HG02798 (cell line): ENCODE data around the gene PTPRN2.
"Not testable (repeated sequence)": the region's sequence is repeated elsewhere in the genome, so short reads cannot be mapped to it uniquely, and the experiment has no call there.

Source experiments
- ATAC-seq: cut with Tn5 transposase; IDR thresholded peaks from one replicate; pipeline ENCODE4 v1.9.1; 2021; ENCODE audit warnings: mild to moderate bottlenecking; ENCODE audit not compliant: unreplicated experiment, poor library complexity

The PTPRN2 gene

DNA sequence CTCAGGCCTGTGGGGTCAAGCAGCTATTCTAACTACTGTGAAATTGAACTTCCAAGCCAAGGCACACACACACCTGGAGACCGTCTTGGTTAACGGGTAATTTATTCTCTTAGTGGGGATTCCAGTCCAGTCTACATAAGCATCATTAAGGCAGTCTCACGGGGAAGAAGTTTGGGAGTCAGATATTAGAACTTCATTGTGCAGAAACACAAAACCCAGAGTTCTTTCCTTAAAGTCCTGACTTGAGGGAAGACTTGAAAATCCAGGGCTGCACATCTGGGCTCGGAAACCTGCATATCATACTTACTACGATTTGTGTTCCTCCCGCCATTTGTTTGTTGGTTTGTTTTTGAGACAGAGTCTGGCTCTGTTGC is 112.0 kb downstream of the PTPRN2 start:
- no peak for ATAC-seq

DNA sequence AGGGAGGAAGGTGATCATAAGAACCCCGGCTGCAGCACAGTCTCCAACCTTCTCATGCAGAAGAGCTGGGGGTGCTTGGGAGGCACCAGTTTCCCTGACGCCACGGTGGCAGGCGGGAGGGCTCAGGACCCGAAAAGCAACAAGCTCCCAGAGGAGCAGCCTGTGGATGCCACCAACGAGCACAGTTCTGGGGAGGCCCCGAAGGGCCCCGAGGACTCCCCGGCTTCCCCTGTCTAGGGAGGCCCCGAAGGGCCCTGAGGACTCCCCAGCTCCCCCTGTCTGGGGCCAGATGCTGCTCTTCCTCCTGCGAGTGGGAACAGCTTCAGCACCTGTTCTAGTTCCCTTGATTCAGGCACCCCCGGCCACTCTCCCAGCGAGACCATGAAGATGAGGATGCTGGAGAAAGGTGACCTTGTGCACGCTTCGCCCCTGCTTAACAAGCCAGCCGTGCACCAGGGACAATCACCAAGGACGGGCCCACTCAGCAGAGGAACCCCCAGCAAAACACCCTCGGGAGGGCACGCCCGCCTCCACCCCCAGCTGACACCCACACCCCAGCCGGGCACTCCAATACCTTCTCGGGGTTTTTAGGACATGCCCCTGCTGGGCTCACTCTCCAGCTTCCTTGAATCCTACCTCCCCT is 112.5 kb downstream of the PTPRN2 start:
- ATAC-seq, result no peak

DNA sequence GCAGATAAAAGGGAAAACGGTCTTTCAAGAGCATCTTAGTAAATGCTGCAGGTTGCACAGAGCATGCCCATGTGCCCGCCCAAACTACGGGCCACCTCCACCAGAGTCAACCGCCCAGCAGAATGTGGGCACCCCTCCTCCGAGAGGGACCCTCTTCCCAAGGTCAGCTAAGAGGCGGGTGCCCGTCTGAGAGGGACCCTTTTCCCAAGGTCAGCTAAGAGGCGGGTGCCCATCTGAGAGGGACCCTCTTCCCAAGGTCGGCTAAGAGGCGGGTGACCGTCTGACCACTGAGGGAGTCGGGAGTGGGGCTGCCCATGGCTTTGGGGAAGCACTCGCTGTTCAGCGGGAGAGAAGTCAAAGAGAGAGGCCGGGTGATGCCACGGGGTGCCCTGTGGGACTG is 113.1 kb downstream of the PTPRN2 start:
- no peak for ATAC-seq

DNA sequence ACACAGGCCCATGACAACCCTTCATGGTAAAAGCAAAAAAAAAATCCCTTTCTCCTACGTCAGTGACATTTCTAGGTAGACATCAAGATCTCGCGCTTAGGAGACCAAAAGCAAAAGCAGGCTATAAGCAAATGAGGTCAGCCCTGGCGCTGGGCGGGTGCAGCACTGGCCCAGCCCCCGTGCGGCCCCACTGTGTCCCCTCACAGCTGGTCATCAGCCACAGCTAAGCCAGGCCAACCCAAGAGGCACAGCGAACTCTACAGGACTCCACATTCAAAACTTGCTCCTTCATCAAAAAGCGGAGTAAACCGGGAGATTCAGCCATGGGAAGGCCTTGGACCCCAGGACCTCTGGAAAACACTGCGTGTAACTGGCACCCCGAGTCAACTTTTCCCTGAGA is 113.7 kb downstream of the PTPRN2 start:
- no peak for ATAC-seq

DNA sequence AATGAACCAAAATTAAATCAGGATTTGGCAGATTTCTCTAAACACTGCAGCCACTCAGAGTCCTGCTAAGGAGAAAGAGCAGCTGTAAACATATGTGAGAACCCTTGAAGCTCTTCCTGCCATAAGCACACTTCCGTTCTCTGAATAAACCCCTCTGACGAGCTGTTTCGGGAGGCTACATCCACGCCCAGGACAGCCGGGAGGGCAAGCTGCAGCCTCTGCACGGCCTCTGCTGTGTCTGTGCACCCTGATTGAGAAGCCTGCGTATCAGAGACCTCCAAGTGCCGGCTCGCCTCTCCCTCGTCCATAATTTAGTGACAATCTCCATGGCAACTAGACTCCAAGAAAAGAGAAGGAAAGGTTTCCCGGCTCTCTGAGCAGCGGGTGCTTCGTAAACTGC is 114.4 kb downstream of the PTPRN2 start:
- ATAC-seq, result no peak

DNA sequence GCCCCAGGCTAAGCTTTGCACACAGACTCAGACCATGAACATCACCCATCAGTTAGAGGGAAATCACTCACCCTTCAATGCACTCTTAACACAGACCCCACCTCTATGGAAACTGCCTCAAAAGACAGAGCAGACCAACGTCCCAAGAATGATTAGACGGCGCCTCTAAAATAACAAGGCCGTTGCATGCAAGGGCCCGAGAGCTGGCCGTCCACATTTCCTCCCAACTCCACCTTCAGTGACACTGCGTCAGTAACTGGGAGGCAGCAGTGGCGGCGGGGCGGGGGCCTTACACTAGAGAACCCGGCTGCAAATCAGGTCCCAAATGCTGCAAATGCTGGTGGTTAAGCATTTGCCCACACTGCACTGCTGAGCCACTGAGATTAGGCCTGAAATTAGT is 115.0 kb downstream of the PTPRN2 start:
- no peak for ATAC-seq

DNA sequence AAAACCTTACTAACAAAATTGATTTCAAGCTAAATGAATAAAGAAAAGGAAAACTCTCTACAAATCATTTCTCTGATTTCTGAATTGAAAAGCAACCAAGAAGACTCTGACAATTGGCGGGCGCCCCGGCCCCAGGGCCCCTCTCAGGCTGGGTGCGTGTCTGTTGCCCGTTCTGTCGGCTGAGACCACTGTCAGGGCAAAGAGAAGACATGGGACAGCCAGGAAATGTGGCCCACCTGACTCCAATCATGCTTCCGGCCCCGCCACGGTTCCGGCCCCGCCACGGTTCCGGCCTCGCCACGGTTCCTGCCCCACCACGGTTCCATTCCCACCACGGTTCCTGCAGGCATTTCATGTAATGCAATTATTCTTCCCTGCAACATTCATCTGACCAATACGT is 115.9 kb downstream of the PTPRN2 start:
- no peak for ATAC-seq

DNA sequence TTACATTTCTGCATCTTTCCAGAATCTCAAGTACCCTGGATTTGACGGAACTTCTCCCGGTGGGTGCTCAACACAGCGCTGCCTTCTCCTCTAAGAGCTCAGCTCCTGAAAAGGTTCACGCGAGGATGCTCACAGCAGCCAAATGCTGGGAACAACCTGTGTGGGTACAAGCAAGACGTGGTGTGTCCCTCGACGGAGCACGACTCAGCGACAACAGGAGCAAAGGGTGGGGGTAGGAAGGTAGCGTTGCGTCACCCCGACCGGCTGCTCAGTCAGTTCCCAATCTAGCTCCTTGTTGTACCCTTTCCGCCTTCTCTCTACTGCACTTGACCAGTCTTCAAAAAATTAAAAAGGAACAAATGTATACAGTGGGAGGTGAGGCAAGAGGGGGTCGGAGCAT is 117.3 kb downstream of the PTPRN2 start:
- no peak for ATAC-seq

DNA sequence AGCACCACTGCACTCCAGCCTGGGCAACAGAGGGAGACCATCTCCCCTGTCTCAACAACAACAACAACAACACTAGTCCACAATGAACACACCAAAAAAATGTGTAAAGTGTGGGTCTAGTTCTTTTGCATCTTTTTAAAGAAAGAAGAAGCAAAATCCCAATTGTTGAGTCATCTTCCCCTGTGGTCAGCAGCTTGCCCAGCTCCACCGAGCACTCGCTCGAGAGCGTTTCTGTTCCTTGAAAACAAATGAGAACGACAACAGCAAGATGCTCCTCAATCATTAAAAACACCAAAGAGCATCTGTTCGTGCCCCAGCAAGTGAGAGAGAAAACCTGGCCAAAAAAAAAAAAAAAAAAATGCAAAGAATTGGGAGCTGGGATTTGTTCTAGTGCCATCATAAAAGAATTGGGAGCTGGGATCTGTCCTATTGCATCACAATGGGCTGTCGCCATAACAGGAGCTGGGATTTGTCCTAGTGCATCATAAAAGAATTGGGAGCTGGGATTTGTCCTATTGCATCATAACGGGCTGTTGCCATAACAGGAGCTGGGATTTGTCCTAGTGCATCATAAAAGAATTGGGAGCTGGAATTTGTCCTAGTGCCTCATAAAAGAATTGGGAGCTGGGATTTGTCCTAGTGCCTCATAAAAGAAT is 118.1 kb downstream of the PTPRN2 start:
- no peak for ATAC-seq

DNA sequence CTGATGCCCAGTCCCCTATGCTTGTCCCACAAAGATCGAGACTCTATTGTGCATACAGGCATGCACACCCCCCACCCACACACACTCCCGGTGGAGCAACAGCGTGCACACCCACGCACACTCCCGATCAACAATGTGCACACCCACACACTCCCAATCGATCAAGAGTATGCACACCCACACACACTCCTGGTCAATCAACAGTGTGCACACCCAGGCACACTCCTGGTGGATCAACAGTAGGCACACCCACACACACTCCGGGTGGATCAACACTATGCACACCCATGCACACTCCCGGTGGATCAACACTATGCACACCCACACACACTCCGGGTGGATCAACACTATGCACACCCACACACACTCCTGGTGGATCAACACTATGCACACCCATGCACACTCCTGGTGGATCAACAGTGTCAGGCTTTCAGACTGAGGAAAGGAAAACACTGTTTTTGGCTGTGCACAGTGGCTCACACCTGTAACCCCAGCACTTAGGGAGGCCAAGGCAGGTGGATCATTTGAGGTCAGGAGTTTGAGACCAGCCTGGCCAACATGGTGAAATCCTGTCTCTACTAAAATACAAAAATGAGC is 118.8 kb downstream of the PTPRN2 start:
- no peak for ATAC-seq

DNA sequence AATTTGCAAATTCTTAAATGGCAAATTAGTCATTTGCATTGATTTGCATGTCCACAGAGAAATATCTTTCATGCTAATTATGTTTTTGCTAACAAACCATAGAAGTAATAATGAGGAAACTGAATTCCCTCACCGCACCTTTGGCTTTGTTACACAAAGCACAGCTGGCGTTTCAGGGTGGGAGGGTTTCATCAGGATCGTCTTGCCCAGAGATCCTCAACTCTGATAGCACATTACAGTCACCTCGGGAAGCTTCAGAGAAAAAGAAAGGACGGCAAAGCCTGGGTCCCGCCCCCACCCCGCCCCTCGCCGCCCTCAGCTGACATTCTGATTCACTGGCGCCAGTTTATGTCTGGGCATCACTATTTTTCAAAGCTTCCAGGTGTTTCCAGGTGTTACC is 119.4 kb downstream of the PTPRN2 start:
- no peak for ATAC-seq

DNA sequence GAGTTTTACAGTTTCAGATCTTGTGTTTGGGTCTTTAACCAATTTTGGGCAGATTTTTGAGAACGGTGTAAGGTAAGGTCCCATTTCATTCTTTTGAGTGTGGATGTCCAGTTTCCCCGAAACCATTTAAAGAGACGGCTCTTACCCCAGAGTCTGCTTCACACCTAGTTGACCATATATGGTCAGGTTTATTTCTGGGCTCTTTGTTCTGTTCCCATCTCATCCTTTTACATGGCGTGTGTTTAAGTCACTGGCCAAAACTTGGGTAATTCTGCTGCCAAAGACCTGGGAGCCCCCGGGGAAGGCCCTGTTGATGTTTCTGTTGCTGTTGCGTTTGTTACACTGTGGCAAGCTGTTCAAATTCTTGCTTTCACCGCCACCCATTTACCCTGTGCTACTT is 120.1 kb downstream of the PTPRN2 start:
- no peak for ATAC-seq

DNA sequence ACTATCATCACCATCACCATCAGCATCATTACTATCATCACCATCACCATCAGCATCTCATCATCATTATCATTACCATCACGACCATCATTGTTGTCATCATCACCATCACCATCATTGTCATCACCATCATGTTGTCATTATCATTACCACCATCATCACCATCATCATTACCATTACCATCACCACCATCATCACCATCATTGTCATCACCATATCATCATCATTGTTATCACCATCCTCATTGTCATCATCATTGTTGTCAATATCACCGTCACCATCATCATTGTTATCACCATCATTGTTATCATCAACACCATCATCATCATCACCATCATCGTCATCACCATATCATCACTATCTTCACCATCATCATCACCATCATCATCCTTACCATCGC is 124.3 kb downstream of the PTPRN2 start:
- ATAC-seq, result no peak

DNA sequence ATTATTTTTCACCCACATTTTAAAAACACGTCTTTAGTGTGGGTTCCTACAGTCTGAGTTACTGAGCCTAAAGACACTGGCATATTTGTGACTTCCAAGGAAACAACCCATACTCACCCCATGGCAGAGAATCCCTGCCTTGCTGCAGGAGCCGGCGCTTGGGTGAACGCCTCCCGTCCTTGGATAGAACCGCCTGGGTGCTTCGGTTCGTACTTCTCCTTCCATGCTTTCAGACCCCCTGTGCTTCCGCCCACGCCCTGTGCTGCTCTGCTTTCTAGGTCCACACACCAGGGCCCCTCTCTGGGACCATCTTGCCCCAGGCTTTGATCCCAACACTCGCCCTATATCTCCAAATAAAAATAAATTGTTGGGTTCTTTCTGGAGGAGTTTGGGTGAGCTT is 125.8 kb downstream of the PTPRN2 start:
- no peak for ATAC-seq

DNA sequence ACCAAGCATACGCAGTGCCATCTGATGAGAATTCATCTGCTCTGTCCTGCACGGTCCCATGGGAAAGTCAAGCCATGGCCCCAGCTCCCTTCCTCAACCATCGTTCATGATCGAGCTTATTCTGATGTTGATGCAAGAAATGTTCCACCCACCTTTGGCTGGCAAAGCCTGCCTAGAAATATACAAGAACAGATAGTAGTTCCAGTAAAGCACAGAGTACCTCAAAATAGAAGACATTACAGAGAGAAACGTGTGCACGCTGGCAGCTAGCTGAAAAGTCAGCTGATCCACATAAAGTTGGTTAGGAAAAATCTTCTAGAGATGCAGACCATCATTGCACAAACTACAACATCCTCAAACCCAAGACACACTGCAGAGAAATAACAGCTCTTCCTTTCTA is 127.0 kb downstream of the PTPRN2 start:
- no peak for ATAC-seq

DNA sequence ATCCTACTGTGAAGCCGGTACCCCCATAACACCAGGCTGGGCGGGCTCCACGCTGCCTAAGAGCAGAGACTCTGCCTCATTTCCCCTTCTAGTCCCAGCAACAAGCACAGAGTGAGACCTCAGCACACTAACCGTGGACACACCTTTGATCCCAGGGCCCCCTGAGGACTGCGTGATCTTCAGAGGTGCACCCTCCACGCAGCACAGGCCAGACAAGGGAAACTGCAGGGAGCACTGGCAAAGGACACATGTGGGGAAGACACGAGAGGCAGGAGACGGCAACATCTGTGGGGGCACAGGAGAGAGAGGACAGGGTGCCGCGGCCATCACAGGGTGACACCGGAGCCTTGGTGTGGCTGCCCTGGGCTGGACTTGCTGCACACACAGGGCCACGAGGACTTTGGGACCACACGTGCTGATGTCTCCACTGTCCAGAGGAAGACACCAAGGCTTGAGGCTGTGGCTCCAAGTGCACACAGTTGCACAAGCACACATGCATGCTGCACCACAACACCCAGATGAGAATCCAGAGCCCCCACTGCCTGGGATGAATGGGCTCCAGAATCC is 128.8 kb downstream of the PTPRN2 start:
- no peak for ATAC-seq

DNA sequence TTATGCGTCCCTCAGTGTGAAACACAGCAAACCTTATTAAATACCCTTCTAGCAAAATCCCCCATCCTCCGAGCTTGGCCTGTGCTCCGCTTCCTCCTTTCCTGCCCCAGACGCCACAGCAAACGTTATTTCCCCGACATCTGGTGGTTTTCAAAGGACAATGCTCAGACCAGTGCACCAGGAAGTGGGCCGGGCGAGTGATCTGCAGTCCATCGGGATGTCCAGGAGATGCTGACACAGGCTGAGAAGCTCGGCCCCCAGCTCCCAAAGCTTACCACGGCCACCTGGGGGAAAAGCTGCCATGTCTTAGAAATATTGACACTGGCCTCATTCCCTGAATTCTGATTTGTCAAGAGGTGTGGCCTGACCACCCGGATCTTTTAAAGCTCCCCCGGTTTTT is 129.5 kb downstream of the PTPRN2 start:
- no peak for ATAC-seq

DNA sequence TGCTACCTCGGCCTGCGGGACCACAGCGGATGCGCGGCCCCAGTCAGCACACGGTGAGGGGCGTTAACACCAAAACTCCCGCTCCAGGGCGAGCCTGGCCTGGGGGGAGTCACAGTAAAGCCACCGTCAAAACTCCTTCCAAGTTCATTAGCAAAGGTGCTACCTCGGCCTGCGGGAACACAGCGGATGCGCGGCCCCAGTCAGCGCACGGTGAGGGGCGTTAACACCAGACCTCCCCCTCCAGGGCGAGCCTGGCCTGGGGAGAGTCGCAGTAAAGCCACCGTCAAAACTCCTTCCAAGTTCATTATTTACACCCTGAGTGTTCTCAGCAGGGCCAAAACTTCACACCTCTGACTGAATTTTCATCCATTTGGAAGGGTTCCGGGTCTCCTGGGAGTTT is 130.0 kb downstream of the PTPRN2 start:
- ATAC-seq, result not testable (repeated sequence)

DNA sequence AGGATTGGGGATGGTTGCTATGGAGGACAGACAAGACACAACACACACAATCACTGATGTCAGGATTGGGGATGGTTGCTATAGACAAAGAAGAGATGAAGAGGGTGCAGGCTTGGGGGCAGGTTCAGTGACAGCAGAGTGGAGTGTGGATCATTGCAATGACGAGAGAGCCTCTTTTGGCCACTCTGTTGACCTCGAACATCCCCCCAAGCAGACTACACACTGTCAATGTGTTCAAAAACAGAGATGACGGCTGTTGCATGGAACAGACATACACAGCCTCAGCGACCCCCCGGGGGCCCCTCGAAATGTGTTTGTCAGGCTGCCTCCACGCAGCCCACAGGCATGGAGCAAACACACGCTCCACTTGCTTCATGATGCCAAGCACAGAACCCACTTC is 133.0 kb downstream of the PTPRN2 start:
- ATAC-seq, result no peak

DNA sequence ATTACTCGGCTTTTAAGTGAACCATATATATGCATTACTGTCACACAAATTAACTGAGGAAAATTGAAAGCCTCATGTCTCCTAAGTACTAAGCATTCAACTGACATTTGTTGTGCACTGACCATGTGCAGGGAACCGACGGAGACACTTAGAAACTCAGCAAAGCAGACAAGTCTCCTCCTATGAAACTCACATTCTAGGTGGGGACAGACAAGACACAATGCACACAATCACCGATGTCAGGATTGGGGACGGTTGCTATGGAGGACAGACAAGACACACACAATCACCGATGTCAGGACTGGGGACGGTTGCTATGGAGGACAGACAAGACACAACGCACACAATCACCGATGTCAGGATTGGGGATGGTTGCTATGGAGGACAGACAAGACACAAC is 134.0 kb downstream of the PTPRN2 start:
- no peak for ATAC-seq

DNA sequence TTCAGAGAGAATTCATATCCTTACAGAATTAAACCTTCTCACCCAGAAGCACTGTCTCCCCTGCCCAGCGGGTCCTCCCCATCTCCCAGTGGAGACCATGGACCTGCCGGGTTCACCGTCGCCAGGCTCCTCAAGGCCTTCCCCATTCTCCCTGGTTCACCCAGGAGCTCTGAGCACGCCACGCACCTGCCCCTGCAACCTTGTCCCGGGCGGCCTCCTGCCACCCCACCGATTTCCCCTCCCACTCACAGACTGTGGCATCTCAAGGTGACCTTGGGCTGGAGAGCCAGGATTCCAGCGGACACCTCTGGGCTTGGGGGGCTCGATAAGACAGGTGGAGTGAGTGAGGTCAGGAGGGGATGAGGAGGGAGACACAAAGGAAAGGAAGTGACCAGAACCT is 135.3 kb downstream of the PTPRN2 start:
- ATAC-seq, result no peak
